ENCODE results near the gene SLC10A1.

The SLC10A1 gene

DNA sequence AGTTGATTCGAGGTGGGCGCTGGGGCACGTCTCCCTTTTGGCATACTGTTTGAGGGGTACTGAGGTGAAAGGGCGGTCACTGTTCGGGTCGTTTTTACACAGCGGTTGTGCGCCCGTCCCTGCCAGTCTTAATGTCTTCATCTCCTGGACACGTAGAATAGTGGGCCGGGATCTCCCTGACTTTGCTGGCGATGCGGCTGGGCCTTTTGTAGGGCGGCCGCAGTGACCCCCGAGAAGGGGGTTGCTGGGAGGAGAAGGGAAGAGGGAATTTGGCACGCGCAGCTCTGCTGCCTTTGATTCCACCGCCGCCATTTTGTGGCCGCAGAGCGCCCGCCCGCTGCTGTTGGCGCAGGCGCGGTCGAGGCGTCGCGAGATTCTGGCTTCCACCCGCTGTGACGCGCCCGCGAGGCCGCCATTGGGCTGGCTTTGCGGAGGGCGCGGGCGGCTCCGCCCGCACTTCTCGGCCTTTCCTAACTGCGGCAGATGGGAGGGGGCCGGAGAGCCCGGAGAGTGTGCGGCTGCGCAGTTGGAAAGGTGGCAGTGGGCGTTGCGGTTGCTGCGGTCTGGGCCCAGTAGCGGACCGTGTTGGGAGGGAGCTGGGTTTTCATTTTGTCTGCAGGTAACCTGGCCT, 29.6 kb downstream of the SLC10A1 start:
- TF ChIP-seq, protein P1, sequence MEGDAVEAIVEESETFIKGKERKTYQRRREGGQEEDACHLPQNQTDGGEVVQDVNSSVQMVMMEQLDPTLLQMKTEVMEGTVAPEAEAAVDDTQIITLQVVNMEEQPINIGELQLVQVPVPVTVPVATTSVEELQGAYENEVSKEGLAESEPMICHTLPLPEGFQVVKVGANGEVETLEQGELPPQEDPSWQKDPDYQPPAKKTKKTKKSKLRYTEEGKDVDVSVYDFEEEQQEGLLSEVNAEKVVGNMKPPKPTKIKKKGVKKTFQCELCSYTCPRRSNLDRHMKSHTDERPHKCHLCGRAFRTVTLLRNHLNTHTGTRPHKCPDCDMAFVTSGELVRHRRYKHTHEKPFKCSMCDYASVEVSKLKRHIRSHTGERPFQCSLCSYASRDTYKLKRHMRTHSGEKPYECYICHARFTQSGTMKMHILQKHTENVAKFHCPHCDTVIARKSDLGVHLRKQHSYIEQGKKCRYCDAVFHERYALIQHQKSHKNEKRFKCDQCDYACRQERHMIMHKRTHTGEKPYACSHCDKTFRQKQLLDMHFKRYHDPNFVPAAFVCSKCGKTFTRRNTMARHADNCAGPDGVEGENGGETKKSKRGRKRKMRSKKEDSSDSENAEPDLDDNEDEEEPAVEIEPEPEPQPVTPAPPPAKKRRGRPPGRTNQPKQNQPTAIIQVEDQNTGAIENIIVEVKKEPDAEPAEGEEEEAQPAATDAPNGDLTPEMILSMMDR (conservative IDR thresholded peaks at IDR 0.05; ENCODE audit: control insufficient read depth, insufficient read depth, low read depth, low read length): no peak
- H3K4me3 ChIP-seq (ENCODE audit: control insufficient read depth, low read depth, low read length): peak overlapping the region; percentile 97
- DNase-seq (ENCODE audit: low read depth): peak; percentile 87

DNA sequence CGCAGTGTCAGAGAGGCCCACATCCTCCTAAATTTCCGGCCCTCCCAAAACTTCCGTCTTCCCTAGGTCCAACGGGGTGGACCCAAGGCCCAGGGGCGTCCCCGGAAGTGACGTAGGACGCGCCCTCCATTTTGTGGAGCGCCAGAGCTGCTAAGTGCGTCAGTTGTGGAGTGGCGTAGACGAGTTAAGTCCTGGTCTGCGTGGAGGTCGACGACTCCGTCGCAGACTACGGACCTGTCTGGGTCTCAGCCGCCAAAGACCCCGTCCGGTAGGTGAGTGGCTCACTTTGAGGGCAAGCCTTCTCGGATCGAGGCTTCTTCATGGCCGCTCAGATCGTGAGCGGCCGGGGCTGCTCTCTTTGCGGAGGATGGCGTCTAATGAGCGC, 30.1 kb downstream of the SLC10A1 start, which contains the start of gene SRSF5:
SRSF5 (plus strand) TSS at position 159 of the 385 bp plus-strand sequence. CDS start 1,015 bp downstream, outside the sequence.
- TF ChIP-seq, protein P1 (conservative IDR thresholded peaks at IDR 0.05; ENCODE audit: control insufficient read depth, insufficient read depth, low read depth, low read length): no peak
- H3K4me3 ChIP-seq (ENCODE audit: control insufficient read depth, low read depth, low read length): peak within 1 kb of the TSS; percentile 97
- DNase-seq (ENCODE audit: low read depth): peak; percentile 97

DNA sequence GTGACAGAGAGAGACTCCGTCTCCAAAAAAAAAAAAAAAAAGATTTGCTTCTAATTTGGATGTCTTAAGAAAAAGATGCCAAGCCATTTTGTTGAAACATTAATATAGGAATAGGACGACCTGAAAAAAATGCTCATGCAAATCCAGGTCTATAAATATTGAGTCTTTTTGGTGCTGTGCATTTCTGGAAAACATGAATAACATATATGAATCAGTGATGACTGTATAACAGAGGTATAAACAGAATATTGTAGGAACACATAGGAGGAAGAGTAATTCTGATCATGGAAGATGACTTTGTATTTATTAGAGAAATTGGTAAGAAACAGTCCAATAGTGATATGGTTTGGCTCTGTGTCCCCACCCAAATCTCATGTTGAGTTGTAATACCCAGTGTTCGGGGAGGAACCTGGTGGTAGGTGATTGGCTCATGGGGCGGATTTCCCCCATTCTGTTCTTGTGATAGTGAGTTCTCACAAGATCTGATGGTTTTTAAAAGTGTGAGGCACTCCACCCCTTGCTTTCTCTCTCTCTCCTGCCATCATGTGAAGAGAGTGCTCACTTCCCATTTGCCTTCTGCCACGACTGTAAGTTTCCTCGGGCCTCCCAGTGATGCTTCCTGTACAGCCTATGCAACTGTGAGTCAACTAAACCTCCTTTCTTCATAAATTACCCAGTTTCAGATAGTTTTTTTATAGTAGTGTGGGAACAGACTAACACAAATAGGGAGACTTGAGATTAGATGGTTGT, 33.1 kb downstream of the SLC10A1 start:
- H3K4me3 ChIP-seq (ENCODE audit: control insufficient read depth, low read depth, low read length): no peak overlapping the region
- TF ChIP-seq, protein P1 (conservative IDR thresholded peaks at IDR 0.05; ENCODE audit: control insufficient read depth, insufficient read depth, low read depth, low read length): no peak
- DNase-seq (ENCODE audit: low read depth): peak; percentile 16

DNA sequence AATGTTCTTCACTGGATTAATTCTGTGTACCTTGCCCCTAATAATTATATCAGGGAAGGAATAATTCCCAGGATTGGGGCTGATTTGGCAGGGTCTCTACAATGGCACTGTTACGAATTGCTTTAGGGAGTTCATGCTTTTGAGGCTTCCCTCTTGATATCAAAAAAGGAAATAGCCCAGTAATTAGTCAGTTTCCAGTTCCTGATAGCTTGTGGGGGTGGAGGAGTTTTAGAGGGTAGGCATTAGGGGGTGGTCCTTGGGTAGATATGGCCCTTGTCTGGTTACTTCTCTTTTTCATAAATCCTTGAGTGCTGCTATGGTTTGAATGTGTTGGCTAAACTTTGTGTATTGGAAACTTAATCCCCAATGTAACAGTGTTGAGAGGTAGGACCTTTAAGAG, 36.2 kb downstream of the SLC10A1 start:
- TF ChIP-seq, protein P1 (conservative IDR thresholded peaks at IDR 0.05; ENCODE audit: control insufficient read depth, insufficient read depth, low read depth, low read length): no peak
- no peak overlapping the region for H3K4me3 ChIP-seq (ENCODE audit: control insufficient read depth, low read depth, low read length)
- DNase-seq (ENCODE audit: low read depth): no peak

DNA sequence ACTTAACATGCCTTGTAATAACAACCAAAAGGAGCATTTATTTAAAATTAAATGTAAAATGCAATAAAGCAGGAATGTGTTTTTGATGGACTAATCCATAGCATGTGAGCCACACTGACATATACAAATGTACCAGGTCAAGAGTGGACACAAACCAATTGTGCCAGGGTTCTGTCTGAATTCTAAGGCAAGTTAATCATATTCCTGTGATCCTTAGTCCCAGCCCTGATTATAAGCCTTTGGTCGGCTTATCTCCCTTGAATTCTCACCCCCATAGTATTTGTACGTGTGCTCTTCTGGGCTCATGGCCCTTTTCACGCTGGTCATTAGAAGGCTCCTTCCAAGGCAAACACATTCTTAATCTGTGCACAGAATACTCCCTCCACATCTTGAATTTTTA, 40.7 kb downstream of the SLC10A1 start:
- TF ChIP-seq, protein P1 (conservative IDR thresholded peaks at IDR 0.05; ENCODE audit: control insufficient read depth, insufficient read depth, low read depth, low read length): no peak
- no peak overlapping the region for H3K4me3 ChIP-seq (ENCODE audit: control insufficient read depth, low read depth, low read length)
- DNase-seq (ENCODE audit: low read depth): no peak

DNA sequence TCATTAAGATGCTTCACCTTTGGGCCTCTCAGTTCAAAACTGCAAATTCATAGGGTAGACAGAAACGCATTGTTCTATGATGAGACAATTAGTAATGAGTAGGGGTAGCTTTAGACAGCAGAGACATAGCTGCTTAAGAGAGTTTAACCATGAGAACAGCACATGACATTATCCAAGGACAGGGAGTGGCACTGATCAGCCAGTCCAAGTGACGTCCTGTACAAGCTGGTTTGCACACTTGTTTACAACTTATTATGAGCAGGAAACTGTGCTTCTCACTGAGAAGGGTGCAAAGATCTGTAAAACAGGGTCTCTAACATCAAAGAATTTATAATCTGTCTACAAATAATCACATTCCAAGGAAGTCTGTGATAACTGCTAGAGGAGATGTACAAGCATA, 41.3 kb downstream of the SLC10A1 start:
- no peak overlapping the region for H3K4me3 ChIP-seq (ENCODE audit: control insufficient read depth, low read depth, low read length)
- DNase-seq (ENCODE audit: low read depth): no peak
- TF ChIP-seq, protein P1 (conservative IDR thresholded peaks at IDR 0.05; ENCODE audit: control insufficient read depth, insufficient read depth, low read depth, low read length): no peak

Data from fibroblast of mammary gland (primary cell).